ENCODE measurements around the gene ZNF678.

- no peak for TF ChIP-seq EZH2 (IDR thresholded peaks at IDR 0.05; ENCODE audit: borderline replicate concordance, low read depth, low read length, severe bottlenecking)
- TF ChIP-seq CTCF (IDR thresholded peaks at IDR 0.05; ENCODE audit: borderline replicate concordance, extremely low read depth, low read length, poor library complexity, severe bottlenecking), result no peak
Observed at GRCh38 chr1:227726318-227726717, 163.0 kb downstream of the ZNF678 start.

Measured in DND-41 (cell line).